AG09309 (cell line): ENCODE results near the gene KRAS.

ENCODE experiments used
- DNase-seq: peaks from one replicate; pipeline ENCODE4 v3.0.0-alpha.2; 2010; ENCODE audit warnings: low read depth
- H3K4me3 ChIP-seq: 2 replicates; pipeline ENCODE4 v1.5.1; 2011; ENCODE audit warnings: mild to moderate bottlenecking, low read depth, low read length, moderate library complexity; ENCODE audit not compliant: control insufficient read depth
- TF ChIP-seq, protein P1 (sequence below): IDR thresholded peaks from 2 replicates; pipeline ENCODE4 v1.5.1; 2011; ENCODE audit warnings: mild to moderate bottlenecking, low read depth, low read length, inconsistent platforms; ENCODE audit not compliant: insufficient read depth, control insufficient read depth; ENCODE audit errors: missing control alignments

KRAS gene

GRCh38 chr12:25269701-25270100, 19.0 kb upstream of the KRAS start:
- DNase-seq, result no peak
- TF ChIP-seq, protein P1, sequence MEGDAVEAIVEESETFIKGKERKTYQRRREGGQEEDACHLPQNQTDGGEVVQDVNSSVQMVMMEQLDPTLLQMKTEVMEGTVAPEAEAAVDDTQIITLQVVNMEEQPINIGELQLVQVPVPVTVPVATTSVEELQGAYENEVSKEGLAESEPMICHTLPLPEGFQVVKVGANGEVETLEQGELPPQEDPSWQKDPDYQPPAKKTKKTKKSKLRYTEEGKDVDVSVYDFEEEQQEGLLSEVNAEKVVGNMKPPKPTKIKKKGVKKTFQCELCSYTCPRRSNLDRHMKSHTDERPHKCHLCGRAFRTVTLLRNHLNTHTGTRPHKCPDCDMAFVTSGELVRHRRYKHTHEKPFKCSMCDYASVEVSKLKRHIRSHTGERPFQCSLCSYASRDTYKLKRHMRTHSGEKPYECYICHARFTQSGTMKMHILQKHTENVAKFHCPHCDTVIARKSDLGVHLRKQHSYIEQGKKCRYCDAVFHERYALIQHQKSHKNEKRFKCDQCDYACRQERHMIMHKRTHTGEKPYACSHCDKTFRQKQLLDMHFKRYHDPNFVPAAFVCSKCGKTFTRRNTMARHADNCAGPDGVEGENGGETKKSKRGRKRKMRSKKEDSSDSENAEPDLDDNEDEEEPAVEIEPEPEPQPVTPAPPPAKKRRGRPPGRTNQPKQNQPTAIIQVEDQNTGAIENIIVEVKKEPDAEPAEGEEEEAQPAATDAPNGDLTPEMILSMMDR, result no peak
- H3K4me3 ChIP-seq, result no peak overlapping the region

DNA sequence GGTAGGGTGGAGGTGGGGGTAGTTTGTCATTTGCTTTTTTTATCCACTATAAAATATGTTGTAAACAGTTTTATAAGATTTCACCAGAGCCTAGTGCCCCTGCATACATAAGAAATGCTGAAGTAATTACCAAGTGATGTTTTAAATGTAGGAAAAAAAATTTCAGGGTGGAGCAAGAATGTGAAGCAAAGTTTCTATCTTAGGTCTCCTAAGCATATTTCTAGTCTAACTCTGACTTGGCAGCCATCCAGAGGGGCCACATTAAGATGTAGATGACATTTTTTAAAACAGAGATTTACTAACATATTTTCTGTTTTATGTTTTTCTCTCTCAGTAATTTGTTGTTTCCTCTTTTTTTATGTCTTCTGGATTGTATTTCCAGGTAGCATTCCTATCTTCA, 15.8 kb upstream of the KRAS start:
- TF ChIP-seq, protein P1, result no peak
- no peak for DNase-seq
- H3K4me3 ChIP-seq, result no peak overlapping the region

- no peak for DNase-seq
- TF ChIP-seq, protein P1, result no peak
- H3K4me3 ChIP-seq, result no peak overlapping the region
These were observed 14.1 kb upstream of the KRAS start for GRCh38 chr12:25264862-25265261.

DNA sequence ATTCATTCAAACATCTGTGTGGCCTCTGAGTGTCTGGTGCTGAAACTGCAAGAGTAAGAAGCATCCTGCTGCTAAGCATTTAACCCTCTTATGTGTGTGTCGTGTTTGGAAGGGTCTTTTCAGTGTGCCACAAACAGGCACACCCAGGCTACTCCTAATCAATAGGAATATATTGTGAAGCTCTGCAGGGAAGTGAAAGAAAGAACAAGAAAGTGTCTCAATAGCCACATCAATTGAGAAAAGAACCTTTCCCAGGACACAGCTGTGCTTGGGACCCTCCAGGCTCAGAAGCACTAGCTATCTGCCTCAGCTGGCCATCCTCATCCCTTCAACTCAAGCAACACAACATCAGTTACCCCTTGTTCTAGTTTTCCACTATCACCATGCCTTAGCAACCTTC, 13.4 kb upstream of the KRAS start:
- TF ChIP-seq, protein P1, result no peak

DNA sequence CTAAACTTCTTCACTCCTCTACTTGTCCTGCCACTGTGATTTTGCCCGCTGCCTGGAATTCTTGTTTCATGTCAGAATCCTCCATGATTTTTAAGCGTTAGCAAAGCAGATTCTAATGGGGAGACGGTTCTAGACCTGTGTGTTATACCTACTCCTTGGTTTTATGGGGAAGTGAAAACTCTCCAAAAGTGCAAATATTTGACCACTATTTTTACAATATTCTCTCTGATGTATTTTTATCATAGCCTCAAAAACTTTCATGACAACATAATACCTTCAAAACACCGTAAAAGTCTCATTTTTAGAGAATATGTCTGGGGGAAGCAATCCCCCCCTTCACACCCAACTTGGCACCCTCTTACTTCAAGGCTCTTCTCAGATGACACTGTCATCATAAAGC, 12.9 kb upstream of the KRAS start:
- H3K4me3 ChIP-seq, result no peak overlapping the region
- DNase-seq, result no peak

More for the DNA sequence above, 13.4 kb upstream of the KRAS start:
- H3K4me3 ChIP-seq, result no peak overlapping the region
- no peak for DNase-seq

DNA sequence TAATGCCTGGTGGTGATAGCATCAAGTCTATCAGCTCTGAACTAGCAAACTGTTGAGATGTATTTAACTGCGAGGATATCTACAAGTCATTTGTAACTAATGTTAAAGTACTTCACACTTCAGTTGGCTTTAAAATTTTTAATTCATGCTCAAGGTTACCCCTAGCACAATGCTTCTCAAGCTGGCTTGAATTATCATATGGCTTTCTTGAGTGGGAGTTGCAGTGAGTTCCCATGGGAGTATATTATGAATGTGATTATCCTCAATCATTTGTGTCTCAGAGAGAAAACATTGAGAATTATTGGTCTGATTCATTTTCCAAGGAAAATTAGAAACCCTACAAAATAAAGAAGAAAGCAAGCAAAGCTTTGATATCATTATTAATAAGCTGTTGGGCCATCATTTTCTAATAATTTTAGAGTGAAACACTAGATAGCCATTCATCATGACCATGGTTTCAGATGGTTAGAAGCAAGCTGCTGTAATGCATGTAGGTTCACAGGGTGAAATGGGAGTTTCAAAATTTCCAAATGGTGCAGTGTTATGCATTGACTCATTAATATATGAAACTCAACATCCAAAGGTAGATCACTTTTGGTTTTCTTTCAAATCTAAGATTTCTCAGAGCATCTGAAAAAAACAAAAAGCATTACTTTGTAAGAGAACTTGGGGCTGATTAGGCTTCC, 11.8 kb upstream of the KRAS start:
- no peak for DNase-seq
- TF ChIP-seq, protein P1, result no peak
- H3K4me3 ChIP-seq, result no peak overlapping the region

More for the DNA sequence above, 12.9 kb upstream of the KRAS start:
- TF ChIP-seq, protein P1, result no peak
